ENCODE measurements around the gene PCSK4.

Gene PCSK4

GRCh38 chr19:1522061-1522460 lies 31.9 kb upstream of the PCSK4 start:
- TF ChIP-seq ZC3H10 (CRISPR knock-in tag; IDR thresholded peaks at IDR 0.05) = no peak
- no peak for TF ChIP-seq TOX (CRISPR knock-in tag; IDR thresholded peaks at IDR 0.05; ENCODE audit: borderline replicate concordance)
- no peak for TF ChIP-seq SNAI2 (CRISPR knock-in tag; IDR thresholded peaks at IDR 0.05)
- TF ChIP-seq CREB5 (CRISPR knock-in tag; IDR thresholded peaks at IDR 0.05; ENCODE audit: low read depth) = no peak
- no peak for TF ChIP-seq TCF4 (CRISPR knock-in tag; IDR thresholded peaks at IDR 0.05; ENCODE audit: borderline replicate concordance)
- TF ChIP-seq ZFP30 (CRISPR knock-in tag; IDR thresholded peaks at IDR 0.05) = no peak
- TF ChIP-seq CSDC2 (CRISPR knock-in tag; IDR thresholded peaks at IDR 0.05) = no peak
- no peak for ATAC-seq

DNA sequence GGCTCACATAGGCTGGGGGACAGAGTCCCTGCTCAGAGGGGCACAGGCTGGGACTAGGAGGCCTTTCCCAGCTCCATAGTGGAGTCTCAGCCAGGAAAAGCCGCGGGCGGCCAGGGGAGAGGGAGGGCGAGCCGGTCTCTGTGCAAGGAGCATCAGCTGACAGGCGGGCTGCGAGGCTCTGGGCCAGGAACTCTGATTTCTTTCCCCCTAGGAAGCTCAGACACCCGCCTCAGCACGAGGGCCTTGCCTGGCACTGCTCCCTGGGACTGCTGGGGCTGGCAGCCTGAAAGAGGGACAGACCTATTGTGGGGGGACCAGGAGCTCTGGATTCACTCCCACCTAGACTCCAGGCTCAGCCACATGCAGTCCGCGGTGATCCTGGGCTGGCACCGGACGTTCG lies 31.5 kb upstream of the PCSK4 start:
- no peak for ATAC-seq
- no peak for TF ChIP-seq ZFP3 (CRISPR knock-in tag; IDR thresholded peaks at IDR 0.05)
- TF ChIP-seq SNAI2 (CRISPR knock-in tag; IDR thresholded peaks at IDR 0.05) = no peak
- TF ChIP-seq CSDC2 (CRISPR knock-in tag; IDR thresholded peaks at IDR 0.05) = no peak
- no peak for TF ChIP-seq ISL1 (CRISPR knock-in tag; IDR thresholded peaks at IDR 0.05)
- no peak for TF ChIP-seq TOX (CRISPR knock-in tag; IDR thresholded peaks at IDR 0.05; ENCODE audit: borderline replicate concordance)
- no peak for TF ChIP-seq ESRRG (CRISPR knock-in tag; IDR thresholded peaks at IDR 0.05)
- no peak for TF ChIP-seq OSR1 (CRISPR knock-in tag; IDR thresholded peaks at IDR 0.05)
- TF ChIP-seq ZFP30 (CRISPR knock-in tag; IDR thresholded peaks at IDR 0.05) = no peak
- no peak for TF ChIP-seq POU6F1 (CRISPR knock-in tag; IDR thresholded peaks at IDR 0.05; ENCODE audit: borderline replicate concordance, low read depth)
- TF ChIP-seq, protein P1, sequence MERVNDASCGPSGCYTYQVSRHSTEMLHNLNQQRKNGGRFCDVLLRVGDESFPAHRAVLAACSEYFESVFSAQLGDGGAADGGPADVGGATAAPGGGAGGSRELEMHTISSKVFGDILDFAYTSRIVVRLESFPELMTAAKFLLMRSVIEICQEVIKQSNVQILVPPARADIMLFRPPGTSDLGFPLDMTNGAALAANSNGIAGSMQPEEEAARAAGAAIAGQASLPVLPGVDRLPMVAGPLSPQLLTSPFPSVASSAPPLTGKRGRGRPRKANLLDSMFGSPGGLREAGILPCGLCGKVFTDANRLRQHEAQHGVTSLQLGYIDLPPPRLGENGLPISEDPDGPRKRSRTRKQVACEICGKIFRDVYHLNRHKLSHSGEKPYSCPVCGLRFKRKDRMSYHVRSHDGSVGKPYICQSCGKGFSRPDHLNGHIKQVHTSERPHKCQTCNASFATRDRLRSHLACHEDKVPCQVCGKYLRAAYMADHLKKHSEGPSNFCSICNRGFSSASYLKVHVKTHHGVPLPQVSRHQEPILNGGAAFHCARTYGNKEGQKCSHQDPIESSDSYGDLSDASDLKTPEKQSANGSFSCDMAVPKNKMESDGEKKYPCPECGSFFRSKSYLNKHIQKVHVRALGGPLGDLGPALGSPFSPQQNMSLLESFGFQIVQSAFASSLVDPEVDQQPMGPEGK (CRISPR knock-in tag; IDR thresholded peaks at IDR 0.05; ENCODE audit: borderline replicate concordance) = no peak
- no peak for TF ChIP-seq TSHZ2 (CRISPR knock-in tag; IDR thresholded peaks at IDR 0.05)
- TF ChIP-seq BACH2 (CRISPR knock-in tag; IDR thresholded peaks at IDR 0.05; ENCODE audit: borderline replicate concordance) = no peak
- no peak for TF ChIP-seq ARNTL (CRISPR knock-in tag; IDR thresholded peaks at IDR 0.05; ENCODE audit: borderline replicate concordance, low read depth)
- TF ChIP-seq RARB (CRISPR knock-in tag; IDR thresholded peaks at IDR 0.05) = no peak
- no peak for TF ChIP-seq ZNF8 (CRISPR knock-in tag; IDR thresholded peaks at IDR 0.05)

DNA sequence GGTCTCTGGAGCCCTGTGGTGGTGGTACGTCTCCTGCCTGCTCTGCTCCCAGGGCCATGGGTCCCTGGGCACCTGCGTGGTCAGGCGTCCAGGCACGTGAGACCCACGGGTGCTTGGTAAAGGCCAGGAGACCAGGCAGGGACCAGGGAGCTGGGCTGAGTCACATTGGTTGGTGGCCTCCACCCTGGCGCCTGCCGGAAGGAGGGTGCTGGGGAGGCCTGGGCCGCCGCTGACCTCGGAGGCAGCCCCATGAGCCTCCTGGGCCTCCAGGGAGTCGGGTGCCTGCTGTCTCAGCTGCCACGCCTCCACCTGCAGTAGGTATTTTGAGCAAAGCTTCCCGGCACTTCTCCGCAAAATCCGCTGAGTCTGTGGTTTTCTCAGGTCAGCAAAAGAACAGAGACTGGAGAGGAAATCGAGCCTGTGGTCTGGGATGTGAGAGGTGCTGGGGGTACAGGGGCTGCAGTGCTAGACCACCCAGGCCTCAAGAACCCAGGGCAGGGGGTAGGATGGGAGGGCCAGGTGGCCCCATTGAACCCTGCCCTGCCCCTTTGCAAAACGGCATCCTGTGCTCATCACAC lies 30.1 kb upstream of the PCSK4 start:
- no peak for ATAC-seq
- TF ChIP-seq ZNF70 (CRISPR knock-in tag; IDR thresholded peaks at IDR 0.05) (no peak), TOX (CRISPR knock-in tag; IDR thresholded peaks at IDR 0.05; ENCODE audit: borderline replicate concordance) (no peak), GLIS3 (CRISPR knock-in tag; IDR thresholded peaks at IDR 0.05) (no peak), BACH2 (CRISPR knock-in tag; IDR thresholded peaks at IDR 0.05; ENCODE audit: borderline replicate concordance) (no peak), ZNF565 (CRISPR knock-in tag; conservative IDR thresholded peaks at IDR 0.05; ENCODE audit: low read depth) (no peak), PPARA (CRISPR knock-in tag; IDR thresholded peaks at IDR 0.05; ENCODE audit: borderline replicate concordance) (no peak), ESRRG (CRISPR knock-in tag; IDR thresholded peaks at IDR 0.05) (no peak), RARB (CRISPR knock-in tag; IDR thresholded peaks at IDR 0.05) (no peak), TCF4 (CRISPR knock-in tag; IDR thresholded peaks at IDR 0.05; ENCODE audit: borderline replicate concordance) (no peak), ZC3H10 (CRISPR knock-in tag; IDR thresholded peaks at IDR 0.05) (no peak), CREB5 (CRISPR knock-in tag; IDR thresholded peaks at IDR 0.05; ENCODE audit: low read depth) (no peak), ZFP30 (CRISPR knock-in tag; IDR thresholded peaks at IDR 0.05) (no peak), ZNF8 (CRISPR knock-in tag; IDR thresholded peaks at IDR 0.05) (no peak), ARNTL (CRISPR knock-in tag; IDR thresholded peaks at IDR 0.05; ENCODE audit: borderline replicate concordance, low read depth) (no peak), POU6F1 (CRISPR knock-in tag; IDR thresholded peaks at IDR 0.05; ENCODE audit: borderline replicate concordance, low read depth) (no peak), SNAI2 (CRISPR knock-in tag; IDR thresholded peaks at IDR 0.05) (no peak)
- TF ChIP-seq, protein P2, sequence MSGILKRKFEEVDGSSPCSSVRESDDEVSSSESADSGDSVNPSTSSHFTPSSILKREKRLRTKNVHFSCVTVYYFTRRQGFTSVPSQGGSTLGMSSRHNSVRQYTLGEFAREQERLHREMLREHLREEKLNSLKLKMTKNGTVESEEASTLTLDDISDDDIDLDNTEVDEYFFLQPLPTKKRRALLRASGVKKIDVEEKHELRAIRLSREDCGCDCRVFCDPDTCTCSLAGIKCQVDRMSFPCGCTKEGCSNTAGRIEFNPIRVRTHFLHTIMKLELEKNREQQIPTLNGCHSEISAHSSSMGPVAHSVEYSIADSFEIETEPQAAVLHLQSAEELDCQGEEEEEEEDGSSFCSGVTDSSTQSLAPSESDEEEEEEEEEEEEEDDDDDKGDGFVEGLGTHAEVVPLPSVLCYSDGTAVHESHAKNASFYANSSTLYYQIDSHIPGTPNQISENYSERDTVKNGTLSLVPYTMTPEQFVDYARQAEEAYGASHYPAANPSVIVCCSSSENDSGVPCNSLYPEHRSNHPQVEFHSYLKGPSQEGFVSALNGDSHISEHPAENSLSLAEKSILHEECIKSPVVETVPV (CRISPR knock-in tag; IDR thresholded peaks at IDR 0.05) = no peak

Measured in SK-N-SH treated with all-trans-retinoic acid at 6 μM for 48 hours (cell line).